HEK293 (cell line): ENCODE results near the gene KLF13.
A peak's percentile ranks its signal among the peaks of the same experiment; 100 is the strongest.

Experiments
- CTCF ChIA-PET: fragments of 350-600 bp; formaldehyde crosslinking; extraction: SDS; loops from one replicate; lab custom pipeline; 2021; ENCODE audit warnings: antibody characterized with exemption; lab: Yijun Ruan, JAX
- POLR2A ChIA-PET: fragments of 300-600 bp; formaldehyde crosslinking; extraction: SDS; loops from one replicate; lab custom pipeline; 2020; ENCODE audit warnings: antibody characterized with exemption, inconsistent platforms; lab: Yijun Ruan, JAX
- H3K27ac ChIP-seq: fragments of 200-500 bp; sonication (Bioruptor generic); 2 replicates; pipeline ENCODE4 v1.5.1; 2014; ENCODE audit warnings: low read depth, low read length, control low read depth, inconsistent platforms; ENCODE audit errors: extremely low read depth
- H3K36me3 ChIP-seq, 2 experiments: fragments of 200-500 bp in 1 of 2; sonication (Bioruptor generic) in 1 of 2; 1 replicate in 1 of 2; 2 replicates in 1 of 2; pipeline ENCODE4 v1.5.1; 2014 to 2017; ENCODE audit warnings: inconsistent platforms in 2 of 2, low read length in 2 of 2; ENCODE audit not compliant: control insufficient read depth in 2 of 2, insufficient read depth in 1 of 2
- H3K4me1 ChIP-seq: fragments of 200-500 bp; sonication (Bioruptor generic); 2 replicates; pipeline ENCODE4 v1.5.1; 2014; ENCODE audit warnings: mild to moderate bottlenecking, low read length, inconsistent platforms; ENCODE audit not compliant: control insufficient read depth, insufficient read depth
- H3K4me3 ChIP-seq: 2 replicates; pipeline ENCODE4 v1.5.1; 2011; ENCODE audit warnings: low read depth, mild to moderate bottlenecking, control low read depth, low read length, moderate library complexity
- H3K9me3 ChIP-seq: fragments of 200-500 bp; sonication (Bioruptor generic); 2 replicates; pipeline ENCODE4 v1.5.1; 2014; ENCODE audit warnings: low read depth, low read length, inconsistent platforms; ENCODE audit not compliant: control insufficient read depth, insufficient read depth
- EGR2 ChIP-seq: fragments of 450-650 bp; formaldehyde crosslinking; IDR thresholded peaks from 2 replicates; pipeline ENCODE4 v1.5.1; 2016; ENCODE audit warnings: low read depth, missing biosample characterization, missing genetic modification characterization
- FEZF1 ChIP-seq: fragments of 450-650 bp; formaldehyde crosslinking; IDR thresholded peaks from 2 replicates; pipeline ENCODE4 v1.5.1; 2016; ENCODE audit warnings: missing biosample characterization, missing genetic modification characterization
- HOXA7 ChIP-seq: sonication (generic); formaldehyde crosslinking; IDR thresholded peaks from 2 replicates; pipeline ENCODE4 v1.8.1; 2022; ENCODE audit warnings: missing genetic modification reagents, borderline replicate concordance
- KLF10 ChIP-seq: fragments of 450-650 bp; IDR thresholded peaks from 2 replicates; pipeline ENCODE4 v1.5.1; 2018; ENCODE audit warnings: missing biosample characterization, mild to moderate bottlenecking, missing genetic modification characterization
- SALL2 ChIP-seq: fragments of 450-650 bp; formaldehyde crosslinking; IDR thresholded peaks from 2 replicates; pipeline ENCODE4 v1.5.0; 2017; ENCODE audit warnings: missing biosample characterization, mild to moderate bottlenecking, missing genetic modification characterization, borderline replicate concordance
- SETDB1 ChIP-seq: IDR thresholded peaks from one replicate; pipeline ENCODE4 v1.6.1; 2017; ENCODE audit warnings: mild to moderate bottlenecking, low read length, moderate library complexity, mixed read lengths; ENCODE audit not compliant: insufficient read length
- SP7 ChIP-seq: fragments of 450-650 bp; formaldehyde crosslinking; IDR thresholded peaks from 2 replicates; pipeline ENCODE4 v1.5.1; 2016; ENCODE audit warnings: missing biosample characterization, missing genetic modification characterization
- ZNF10 ChIP-seq: fragments of 450-650 bp; formaldehyde crosslinking; IDR thresholded peaks from 2 replicates; pipeline ENCODE4 v1.5.1; 2017; ENCODE audit warnings: missing biosample characterization, missing genetic modification characterization
- ZNF112 ChIP-seq: fragments of 450-650 bp; formaldehyde crosslinking; IDR thresholded peaks from 2 replicates; pipeline ENCODE4 v1.5.0; 2017; ENCODE audit warnings: missing biosample characterization, missing genetic modification characterization
- ZNF350 ChIP-seq: fragments of 450-650 bp; formaldehyde crosslinking; IDR thresholded peaks from 2 replicates; pipeline ENCODE4 v1.5.0; 2017; ENCODE audit warnings: missing biosample characterization, mild to moderate bottlenecking, missing genetic modification characterization
- ZNF423 ChIP-seq: fragments of 450-650 bp; formaldehyde crosslinking; IDR thresholded peaks from 2 replicates; pipeline ENCODE4 v1.5.1; 2016; ENCODE audit warnings: missing biosample characterization, missing genetic modification characterization
- ZNF510 ChIP-seq: fragments of 450-650 bp; formaldehyde crosslinking; IDR thresholded peaks from 2 replicates; pipeline ENCODE4 v1.5.1; 2018; ENCODE audit warnings: mild to moderate bottlenecking, missing genetic modification characterization, missing biosample characterization; ENCODE audit not compliant: insufficient replicate concordance
- ZNF518A ChIP-seq: fragments of 450-650 bp; formaldehyde crosslinking; conservative IDR thresholded peaks from 2 replicates; pipeline ENCODE4 v1.5.1; 2016; ENCODE audit warnings: low read depth, missing biosample characterization, missing genetic modification characterization
- ZNF544 ChIP-seq: fragments of 450-650 bp; formaldehyde crosslinking; IDR thresholded peaks from 2 replicates; pipeline ENCODE4 v1.5.0; 2017; ENCODE audit warnings: missing biosample characterization, missing genetic modification characterization
- ZNF549 ChIP-seq: fragments of 450-650 bp; IDR thresholded peaks from 2 replicates; pipeline ENCODE4 v1.5.1; 2018; ENCODE audit warnings: missing biosample characterization, missing genetic modification characterization, mild to moderate bottlenecking, inconsistent platforms, moderate library complexity
- ZNF555 ChIP-seq: fragments of 450-650 bp; formaldehyde crosslinking; conservative IDR thresholded peaks from 2 replicates; pipeline ENCODE4 v1.5.1; 2017; ENCODE audit warnings: missing biosample characterization, mild to moderate bottlenecking, missing genetic modification characterization, inconsistent platforms
- ZNF621 ChIP-seq: fragments of 450-650 bp; formaldehyde crosslinking; IDR thresholded peaks from 2 replicates; pipeline ENCODE4 v1.5.1; 2017; ENCODE audit warnings: missing biosample characterization, missing genetic modification characterization
- ZNF623 ChIP-seq: fragments of 450-650 bp; formaldehyde crosslinking; IDR thresholded peaks from 2 replicates; pipeline ENCODE4 v1.5.1; 2016; ENCODE audit warnings: missing biosample characterization, missing genetic modification characterization
- ZNF664 ChIP-seq: fragments of 450-650 bp; formaldehyde crosslinking; IDR thresholded peaks from 2 replicates; pipeline ENCODE4 v1.5.1; 2016; ENCODE audit warnings: missing biosample characterization, missing genetic modification characterization
- ZNF776 ChIP-seq: fragments of 450-650 bp; formaldehyde crosslinking; IDR thresholded peaks from 2 replicates; pipeline ENCODE4 v1.5.0; 2017; ENCODE audit warnings: missing biosample characterization, missing genetic modification characterization, borderline replicate concordance
- ZNF791 ChIP-seq: fragments of 450-650 bp; formaldehyde crosslinking; IDR thresholded peaks from 2 replicates; pipeline ENCODE4 v1.5.1; 2016; ENCODE audit warnings: missing biosample characterization, missing genetic modification characterization
- ZXDB ChIP-seq: fragments of 450-650 bp; formaldehyde crosslinking; IDR thresholded peaks from 2 replicates; pipeline ENCODE4 v1.5.1; 2016; ENCODE audit warnings: missing biosample characterization, missing genetic modification characterization
- TF ChIP-seq, protein P1 (sequence below): fragments of 450-650 bp; formaldehyde crosslinking; IDR thresholded peaks from 2 replicates; pipeline ENCODE4 v1.5.1; 2016; ENCODE audit warnings: missing biosample characterization, missing genetic modification characterization
- TF ChIP-seq, protein P2 (sequence below): fragments of 450-650 bp; formaldehyde crosslinking; IDR thresholded peaks from 2 replicates; pipeline ENCODE4 v1.5.1; 2016; ENCODE audit warnings: missing biosample characterization, missing genetic modification characterization

KLF13 gene

GRCh38 chr15:31311735-31312619, 14.7 kb upstream of the KLF13 start:
- H3K9me3 ChIP-seq = no peaks in the 10 kb centered on the region
- no peaks in the 10 kb centered on the region for H3K36me3 ChIP-seq
- no peaks in the 10 kb centered on the region for H3K4me1 ChIP-seq
- H3K4me3 ChIP-seq = no peak overlapping the region
- POLR2A ChIA-PET = no interaction called here
- H3K27ac ChIP-seq = no peak overlapping the region
- CTCF ChIA-PET = no interaction called here
- TF ChIP-seq, protein P1, sequence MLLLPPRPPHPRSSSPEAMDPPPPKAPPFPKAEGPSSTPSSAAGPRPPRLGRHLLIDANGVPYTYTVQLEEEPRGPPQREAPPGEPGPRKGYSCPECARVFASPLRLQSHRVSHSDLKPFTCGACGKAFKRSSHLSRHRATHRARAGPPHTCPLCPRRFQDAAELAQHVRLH (tag by site-specific recombination) = no peak
- TF ChIP-seq SP7 (tag by site-specific recombination) (no peak), ZNF350 (tag by site-specific recombination) (no peak), KLF10 (no peak), ZNF549 (tag by site-specific recombination) (no peak), SALL2 (tag by site-specific recombination) (no peak), ZNF621 (no peak), ZNF10 (no peak)

GRCh38 chr15:31313223-31313622, 13.4 kb upstream of the KLF13 start:
- CTCF ChIA-PET = interaction anchor here (0.7 kb wide), 1 partner anchor 209 kb away, joined by 5 read pairs; no protein-coding TSS in a partner anchor
- no peaks in the 10 kb centered on the region for H3K36me3 ChIP-seq
- peak; percentile 26 for TF ChIP-seq SETDB1
- TF ChIP-seq, protein P2, sequence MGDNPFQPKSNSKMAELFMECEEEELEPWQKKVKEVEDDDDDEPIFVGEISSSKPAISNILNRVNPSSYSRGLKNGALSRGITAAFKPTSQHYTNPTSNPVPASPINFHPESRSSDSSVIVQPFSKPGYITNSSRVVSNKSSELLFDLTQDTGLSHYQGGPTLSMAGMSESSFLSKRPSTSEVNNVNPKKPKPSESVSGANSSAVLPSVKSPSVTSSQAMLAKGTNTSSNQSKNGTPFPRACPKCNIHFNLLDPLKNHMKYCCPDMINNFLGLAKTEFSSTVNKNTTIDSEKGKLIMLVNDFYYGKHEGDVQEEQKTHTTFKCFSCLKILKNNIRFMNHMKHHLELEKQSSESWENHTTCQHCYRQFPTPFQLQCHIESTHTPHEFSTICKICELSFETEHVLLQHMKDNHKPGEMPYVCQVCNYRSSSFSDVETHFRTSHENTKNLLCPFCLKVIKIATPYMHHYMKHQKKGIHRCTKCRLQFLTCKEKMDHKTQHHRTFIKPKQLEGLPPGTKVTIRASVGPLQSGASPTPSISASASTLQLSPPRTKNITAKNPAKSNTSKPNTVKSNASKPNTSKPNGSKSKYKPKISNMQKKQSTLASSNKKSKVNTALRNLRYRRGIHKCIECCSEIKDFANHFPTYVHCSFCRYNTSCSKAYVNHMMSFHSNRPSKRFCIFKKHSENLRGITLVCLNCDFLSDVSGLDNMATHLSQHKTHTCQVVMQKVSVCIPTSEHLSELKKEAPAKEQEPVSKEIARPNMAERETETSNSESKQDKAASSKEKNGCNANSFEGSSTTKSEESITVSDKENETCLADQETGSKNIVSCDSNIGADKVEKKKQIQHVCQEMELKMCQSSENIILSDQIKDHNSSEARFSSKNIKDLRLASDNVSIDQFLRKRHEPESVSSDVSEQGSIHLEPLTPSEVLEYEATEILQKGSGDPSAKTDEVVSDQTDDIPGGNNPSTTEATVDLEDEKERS = 0 out of 2 replicates have a peak, but pooled peaks have one; percentile 70
- no peak for TF ChIP-seq HOXA7 (CRISPR knock-in tag)
- no peak for TF ChIP-seq ZNF423 (tag by site-specific recombination)
- no peaks in the 10 kb centered on the region for H3K9me3 ChIP-seq
- POLR2A ChIA-PET = no interaction called here
- no peaks in the 10 kb centered on the region for H3K4me1 ChIP-seq
- H3K27ac ChIP-seq = no peak overlapping the region
- H3K4me3 ChIP-seq = no peak overlapping the region

GRCh38 chr15:31314380-31314779, 12.3 kb upstream of the KLF13 start:
- POLR2A ChIA-PET = no interaction called here
- H3K4me3 ChIP-seq = no peak overlapping the region
- H3K9me3 ChIP-seq = no peaks in the 10 kb centered on the region
- no peaks in the 10 kb centered on the region for H3K36me3 ChIP-seq
- H3K4me1 ChIP-seq = no peaks in the 10 kb centered on the region
- no peak overlapping the region for H3K27ac ChIP-seq
- CTCF ChIA-PET = interaction anchor here (0.5 to 0.6 kb wide), 2 partner anchors 159 to 424 kb away, joined by 3 read pairs; no protein-coding TSS in a partner anchor
- no peak for TF ChIP-seq ZNF776 (tag by site-specific recombination)
- TF ChIP-seq ZNF544 (tag by site-specific recombination) = no peak
- TF ChIP-seq ZNF518A (tag by site-specific recombination) = no peak
- no peak for TF ChIP-seq ZNF112 (tag by site-specific recombination)
- TF ChIP-seq ZNF555 (tag by site-specific recombination) = no peak
- TF ChIP-seq ZNF623 = no peak
- TF ChIP-seq ZNF423 (tag by site-specific recombination) = no peak
- TF ChIP-seq ZNF791 (tag by site-specific recombination) = no peak
- no peak for TF ChIP-seq ZNF664
- no peak for TF ChIP-seq EGR2 (tag by site-specific recombination)
- no peak for TF ChIP-seq ZNF510 (tag by site-specific recombination)
- TF ChIP-seq ZXDB (tag by site-specific recombination) = no peak
- no peak for TF ChIP-seq FEZF1
